HEK293 (cell line): ENCODE data around the gene MXRA8.

Experiments used
- CTCF ChIA-PET: fragments of 350-600 bp; formaldehyde crosslinking; extraction: SDS; loops from one replicate; lab custom pipeline; 2021; ENCODE audit warnings: antibody characterized with exemption; lab: Yijun Ruan, JAX
- POLR2A ChIA-PET: fragments of 300-600 bp; formaldehyde crosslinking; extraction: SDS; loops from one replicate; lab custom pipeline; 2020; ENCODE audit warnings: antibody characterized with exemption, inconsistent platforms; lab: Yijun Ruan, JAX
- H3K27ac ChIP-seq: fragments of 200-500 bp; sonication (Bioruptor generic); 2 replicates; pipeline ENCODE4 v1.5.1; 2014; ENCODE audit warnings: low read depth, low read length, control low read depth, inconsistent platforms; ENCODE audit errors: extremely low read depth
- H3K36me3 ChIP-seq, 2 experiments: fragments of 200-500 bp in 1 of 2; sonication (Bioruptor generic) in 1 of 2; 1 replicate in 1 of 2; 2 replicates in 1 of 2; pipeline ENCODE4 v1.5.1; 2014 to 2017; ENCODE audit warnings: inconsistent platforms in 2 of 2, low read length in 2 of 2; ENCODE audit not compliant: control insufficient read depth in 2 of 2, insufficient read depth in 1 of 2
- H3K4me1 ChIP-seq: fragments of 200-500 bp; sonication (Bioruptor generic); 2 replicates; pipeline ENCODE4 v1.5.1; 2014; ENCODE audit warnings: mild to moderate bottlenecking, low read length, inconsistent platforms; ENCODE audit not compliant: control insufficient read depth, insufficient read depth
- H3K4me3 ChIP-seq: 2 replicates; pipeline ENCODE4 v1.5.1; 2011; ENCODE audit warnings: low read depth, mild to moderate bottlenecking, control low read depth, low read length, moderate library complexity
- H3K9me3 ChIP-seq: fragments of 200-500 bp; sonication (Bioruptor generic); 2 replicates; pipeline ENCODE4 v1.5.1; 2014; ENCODE audit warnings: low read depth, low read length, inconsistent platforms; ENCODE audit not compliant: control insufficient read depth, insufficient read depth
- KLF7 ChIP-seq: fragments of 450-650 bp; formaldehyde crosslinking; IDR thresholded peaks from 2 replicates; pipeline ENCODE4 v1.5.1; 2016; ENCODE audit warnings: missing biosample characterization, missing genetic modification characterization, borderline replicate concordance
- KLF8 ChIP-seq: fragments of 450-650 bp; formaldehyde crosslinking; IDR thresholded peaks from 2 replicates; pipeline ENCODE4 v1.5.1; 2016; ENCODE audit warnings: missing biosample characterization, missing genetic modification characterization
- RBAK ChIP-seq: fragments of 450-650 bp; formaldehyde crosslinking; IDR thresholded peaks from 2 replicates; pipeline ENCODE4 v1.5.1; 2016; ENCODE audit warnings: missing biosample characterization, missing genetic modification characterization
- SCRT2 ChIP-seq: fragments of 450-650 bp; formaldehyde crosslinking; IDR thresholded peaks from 2 replicates; pipeline ENCODE4 v1.5.1; 2016; ENCODE audit warnings: missing biosample characterization, missing genetic modification characterization
- SP2 ChIP-seq: fragments of 450-650 bp; formaldehyde crosslinking; IDR thresholded peaks from 2 replicates; pipeline ENCODE4 v1.5.1; 2016; ENCODE audit warnings: missing biosample characterization, missing genetic modification characterization
- TRIM28 ChIP-seq: IDR thresholded peaks from 2 replicates; pipeline ENCODE4 v1.6.1; 2011; ENCODE audit warnings: low read length, control low read depth, borderline replicate concordance
- ZBTB10 ChIP-seq: fragments of 450-650 bp; formaldehyde crosslinking; IDR thresholded peaks from 2 replicates; pipeline ENCODE4 v1.5.1; 2016; ENCODE audit warnings: missing biosample characterization, missing genetic modification characterization
- ZFP69B ChIP-seq: fragments of 450-650 bp; formaldehyde crosslinking; IDR thresholded peaks from 2 replicates; pipeline ENCODE4 v1.5.1; 2016; ENCODE audit warnings: missing biosample characterization, missing genetic modification characterization
- ZNF132 ChIP-seq: fragments of 450-650 bp; formaldehyde crosslinking; IDR thresholded peaks from 2 replicates; pipeline ENCODE4 v1.5.1; 2017; ENCODE audit warnings: missing biosample characterization, missing genetic modification characterization, borderline replicate concordance
- ZNF2 ChIP-seq: fragments of 450-650 bp; formaldehyde crosslinking; IDR thresholded peaks from 2 replicates; pipeline ENCODE4 v1.5.1; 2016; ENCODE audit warnings: missing biosample characterization, missing genetic modification characterization
- ZNF266 ChIP-seq: fragments of 450-650 bp; formaldehyde crosslinking; IDR thresholded peaks from 2 replicates; pipeline ENCODE4 v1.5.1; 2016; ENCODE audit warnings: missing biosample characterization, missing genetic modification characterization, low read depth
- ZNF292 ChIP-seq: fragments of 450-650 bp; formaldehyde crosslinking; IDR thresholded peaks from 2 replicates; pipeline ENCODE4 v1.5.1; 2016; ENCODE audit warnings: low read depth, missing biosample characterization, missing genetic modification characterization, borderline replicate concordance
- ZNF501 ChIP-seq: fragments of 450-650 bp; formaldehyde crosslinking; IDR thresholded peaks from 2 replicates; pipeline ENCODE4 v1.5.1; 2016; ENCODE audit warnings: missing biosample characterization, missing genetic modification characterization
- ZNF514 ChIP-seq: fragments of 450-650 bp; formaldehyde crosslinking; IDR thresholded peaks from 2 replicates; pipeline ENCODE4 v1.5.1; 2016; ENCODE audit warnings: missing biosample characterization, missing genetic modification characterization
- ZNF529 ChIP-seq: fragments of 450-650 bp; formaldehyde crosslinking; IDR thresholded peaks from 2 replicates; pipeline ENCODE4 v1.5.1; 2017; ENCODE audit warnings: missing genetic modification characterization, missing biosample characterization; ENCODE audit not compliant: insufficient replicate concordance
- ZNF626 ChIP-seq: fragments of 450-650 bp; sonication (Bioruptor Pico); formaldehyde crosslinking; IDR thresholded peaks from 2 replicates; pipeline ENCODE4 v1.5.1; 2018; ENCODE audit warnings: missing biosample characterization, missing genetic modification characterization, inconsistent platforms
- ZNF658 ChIP-seq: fragments of 450-650 bp; formaldehyde crosslinking; IDR thresholded peaks from 2 replicates; pipeline ENCODE4; 2016; ENCODE audit warnings: missing biosample characterization, missing genetic modification characterization
- ZNF704 ChIP-seq: fragments of 450-650 bp; formaldehyde crosslinking; IDR thresholded peaks from 2 replicates; pipeline ENCODE4 v1.5.1; 2016; ENCODE audit warnings: missing biosample characterization, missing genetic modification characterization
- ZNF837 ChIP-seq: fragments of 450-650 bp; formaldehyde crosslinking; IDR thresholded peaks from 2 replicates; pipeline ENCODE4 v1.5.1; 2016; ENCODE audit warnings: missing biosample characterization, missing genetic modification characterization
- TF ChIP-seq, protein P1 (sequence below): fragments of 450-650 bp; formaldehyde crosslinking; IDR thresholded peaks from 2 replicates; pipeline ENCODE4 v1.5.1; 2016; ENCODE audit warnings: missing biosample characterization, missing genetic modification characterization, low read depth
- TF ChIP-seq, protein P2 (sequence below): fragments of 450-650 bp; formaldehyde crosslinking; IDR thresholded peaks from 2 replicates; pipeline ENCODE4 v1.5.1; 2017; ENCODE audit warnings: missing biosample characterization, missing genetic modification characterization
- TF ChIP-seq, protein P3 (sequence below): fragments of 450-650 bp; formaldehyde crosslinking; IDR thresholded peaks from 2 replicates; pipeline ENCODE4 v1.5.1; 2016; ENCODE audit warnings: missing biosample characterization, missing genetic modification characterization
- TF ChIP-seq, protein P4 (sequence below): fragments of 450-650 bp; formaldehyde crosslinking; IDR thresholded peaks from 2 replicates; pipeline ENCODE4 v1.5.1; 2016; ENCODE audit warnings: missing biosample characterization, missing genetic modification characterization, borderline replicate concordance

Gene MXRA8

DNA sequence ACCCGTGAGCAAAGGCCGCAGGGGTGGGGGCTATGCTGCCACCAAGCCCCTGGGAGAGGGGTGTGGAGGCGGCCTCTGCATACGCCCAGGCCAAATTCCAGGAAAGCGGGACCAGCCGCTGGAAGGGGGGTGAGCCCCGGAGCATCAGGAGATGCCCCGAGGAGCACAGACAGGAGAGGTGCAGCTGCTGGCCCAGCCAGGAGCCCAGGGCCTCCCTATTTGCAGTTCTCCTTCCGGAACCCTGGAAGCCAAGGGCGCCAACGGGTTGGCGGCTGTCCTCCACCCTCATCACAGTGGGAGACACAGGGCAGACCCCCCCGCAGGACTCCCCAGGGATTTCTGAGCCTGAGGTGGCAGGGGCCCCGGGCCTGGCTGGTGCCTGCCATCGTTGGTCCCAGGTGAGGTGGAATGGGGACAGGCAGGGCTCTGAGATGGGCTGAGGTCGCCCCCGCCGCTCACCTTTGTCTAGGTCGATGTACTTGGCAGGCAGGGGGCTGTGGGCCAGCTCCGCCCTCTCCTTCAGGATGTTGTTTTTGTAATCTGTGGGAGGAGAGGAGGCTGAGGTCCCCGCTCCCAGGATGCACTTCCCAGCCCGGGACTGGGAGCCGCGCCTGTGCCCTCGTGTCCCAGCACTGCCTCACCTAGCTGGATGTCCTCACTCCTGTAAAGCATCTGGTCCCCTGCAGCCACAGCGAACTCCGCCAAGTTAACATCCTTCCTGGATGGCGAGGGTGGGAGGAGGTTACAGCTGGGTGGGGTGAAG, 4.8 kb downstream of the MXRA8 start (continued):
- TF ChIP-seq, protein P1, sequence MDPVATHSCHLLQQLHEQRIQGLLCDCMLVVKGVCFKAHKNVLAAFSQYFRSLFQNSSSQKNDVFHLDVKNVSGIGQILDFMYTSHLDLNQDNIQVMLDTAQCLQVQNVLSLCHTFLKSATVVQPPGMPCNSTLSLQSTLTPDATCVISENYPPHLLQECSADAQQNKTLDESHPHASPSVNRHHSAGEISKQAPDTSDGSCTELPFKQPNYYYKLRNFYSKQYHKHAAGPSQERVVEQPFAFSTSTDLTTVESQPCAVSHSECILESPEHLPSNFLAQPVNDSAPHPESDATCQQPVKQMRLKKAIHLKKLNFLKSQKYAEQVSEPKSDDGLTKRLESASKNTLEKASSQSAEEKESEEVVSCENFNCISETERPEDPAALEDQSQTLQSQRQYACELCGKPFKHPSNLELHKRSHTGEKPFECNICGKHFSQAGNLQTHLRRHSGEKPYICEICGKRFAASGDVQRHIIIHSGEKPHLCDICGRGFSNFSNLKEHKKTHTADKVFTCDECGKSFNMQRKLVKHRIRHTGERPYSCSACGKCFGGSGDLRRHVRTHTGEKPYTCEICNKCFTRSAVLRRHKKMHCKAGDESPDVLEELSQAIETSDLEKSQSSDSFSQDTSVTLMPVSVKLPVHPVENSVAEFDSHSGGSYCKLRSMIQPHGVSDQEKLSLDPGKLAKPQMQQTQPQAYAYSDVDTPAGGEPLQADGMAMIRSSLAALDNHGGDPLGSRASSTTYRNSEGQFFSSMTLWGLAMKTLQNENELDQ (tag by site-specific recombination): no peak
- TF ChIP-seq ZNF2 (tag by site-specific recombination) (no peak), ZNF501 (no peak), ZNF292 (tag by site-specific recombination) (no peak), RBAK (no peak), SCRT2 (tag by site-specific recombination) (no peak), KLF7 (tag by site-specific recombination) (no peak)
- TF ChIP-seq, protein P2, sequence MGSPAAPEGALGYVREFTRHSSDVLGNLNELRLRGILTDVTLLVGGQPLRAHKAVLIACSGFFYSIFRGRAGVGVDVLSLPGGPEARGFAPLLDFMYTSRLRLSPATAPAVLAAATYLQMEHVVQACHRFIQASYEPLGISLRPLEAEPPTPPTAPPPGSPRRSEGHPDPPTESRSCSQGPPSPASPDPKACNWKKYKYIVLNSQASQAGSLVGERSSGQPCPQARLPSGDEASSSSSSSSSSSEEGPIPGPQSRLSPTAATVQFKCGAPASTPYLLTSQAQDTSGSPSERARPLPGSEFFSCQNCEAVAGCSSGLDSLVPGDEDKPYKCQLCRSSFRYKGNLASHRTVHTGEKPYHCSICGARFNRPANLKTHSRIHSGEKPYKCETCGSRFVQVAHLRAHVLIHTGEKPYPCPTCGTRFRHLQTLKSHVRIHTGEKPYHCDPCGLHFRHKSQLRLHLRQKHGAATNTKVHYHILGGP (tag by site-specific recombination): no peak

DNA sequence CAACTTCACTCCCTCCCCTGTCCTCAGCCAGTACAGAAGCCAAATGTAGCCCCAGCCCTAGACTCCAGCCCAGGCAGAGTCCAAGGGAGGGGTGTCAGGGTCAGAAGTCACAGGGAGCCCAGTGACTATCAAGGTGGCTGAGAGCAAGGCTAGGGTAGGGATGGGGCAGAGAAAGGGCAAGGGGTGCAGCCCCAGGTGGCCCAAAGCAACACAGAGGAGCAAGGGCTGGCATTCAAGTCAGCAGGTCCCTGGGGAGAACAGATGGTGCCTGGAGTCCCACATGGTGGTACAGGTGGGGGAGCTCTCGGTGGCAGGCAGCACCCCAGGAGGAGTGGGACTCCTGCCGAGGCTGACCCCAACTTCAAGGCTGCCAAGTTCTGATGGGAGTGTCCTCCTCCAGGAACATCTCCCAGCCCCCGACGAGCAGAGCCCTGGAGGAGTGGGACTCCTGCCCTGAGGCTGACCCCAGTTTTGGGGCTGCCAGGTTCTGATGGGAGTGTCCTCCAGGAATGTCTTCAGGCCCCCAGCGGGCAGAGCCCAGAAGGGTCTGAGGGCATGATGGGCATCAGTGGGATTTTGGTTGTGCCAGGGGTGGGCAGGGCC, 5.5 kb downstream of the MXRA8 start:
- ChIA-PET CTCF (interaction anchor here (1.0 to 2.7 kb wide), 2 partner anchors 19 to 22 kb away, joined by 4 to 15 read pairs; partner anchors contain the start of gene AURKAIP1), POLR2A (interaction anchor here (0.9 to 1.3 kb wide), 3 partner anchors 22 to 46 kb away, joined by 3 read pairs; partner anchors contain the start of genes AURKAIP1 and CCNL2)
- H3K27ac ChIP-seq: no peak overlapping the region
- TF ChIP-seq ZNF626 (tag by site-specific recombination): no peak
- TF ChIP-seq KLF8: no peak
- TF ChIP-seq ZFP69B (tag by site-specific recombination): no peak
- TF ChIP-seq ZNF704 (tag by site-specific recombination): no peak
- no peak for TF ChIP-seq SP2 (tag by site-specific recombination)
- TF ChIP-seq, protein P3, sequence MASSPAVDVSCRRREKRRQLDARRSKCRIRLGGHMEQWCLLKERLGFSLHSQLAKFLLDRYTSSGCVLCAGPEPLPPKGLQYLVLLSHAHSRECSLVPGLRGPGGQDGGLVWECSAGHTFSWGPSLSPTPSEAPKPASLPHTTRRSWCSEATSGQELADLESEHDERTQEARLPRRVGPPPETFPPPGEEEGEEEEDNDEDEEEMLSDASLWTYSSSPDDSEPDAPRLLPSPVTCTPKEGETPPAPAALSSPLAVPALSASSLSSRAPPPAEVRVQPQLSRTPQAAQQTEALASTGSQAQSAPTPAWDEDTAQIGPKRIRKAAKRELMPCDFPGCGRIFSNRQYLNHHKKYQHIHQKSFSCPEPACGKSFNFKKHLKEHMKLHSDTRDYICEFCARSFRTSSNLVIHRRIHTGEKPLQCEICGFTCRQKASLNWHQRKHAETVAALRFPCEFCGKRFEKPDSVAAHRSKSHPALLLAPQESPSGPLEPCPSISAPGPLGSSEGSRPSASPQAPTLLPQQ (tag by site-specific recombination): no peak
- TF ChIP-seq ZNF266: no peak
- TF ChIP-seq ZNF658 (tag by site-specific recombination): no peak
- TF ChIP-seq ZNF514 (tag by site-specific recombination): no peak
- peak; percentile 13; the same call in 1 of the 2 replicates for TF ChIP-seq ZBTB10
- no peak for TF ChIP-seq ZNF132 (tag by site-specific recombination)
- TF ChIP-seq, protein P4, sequence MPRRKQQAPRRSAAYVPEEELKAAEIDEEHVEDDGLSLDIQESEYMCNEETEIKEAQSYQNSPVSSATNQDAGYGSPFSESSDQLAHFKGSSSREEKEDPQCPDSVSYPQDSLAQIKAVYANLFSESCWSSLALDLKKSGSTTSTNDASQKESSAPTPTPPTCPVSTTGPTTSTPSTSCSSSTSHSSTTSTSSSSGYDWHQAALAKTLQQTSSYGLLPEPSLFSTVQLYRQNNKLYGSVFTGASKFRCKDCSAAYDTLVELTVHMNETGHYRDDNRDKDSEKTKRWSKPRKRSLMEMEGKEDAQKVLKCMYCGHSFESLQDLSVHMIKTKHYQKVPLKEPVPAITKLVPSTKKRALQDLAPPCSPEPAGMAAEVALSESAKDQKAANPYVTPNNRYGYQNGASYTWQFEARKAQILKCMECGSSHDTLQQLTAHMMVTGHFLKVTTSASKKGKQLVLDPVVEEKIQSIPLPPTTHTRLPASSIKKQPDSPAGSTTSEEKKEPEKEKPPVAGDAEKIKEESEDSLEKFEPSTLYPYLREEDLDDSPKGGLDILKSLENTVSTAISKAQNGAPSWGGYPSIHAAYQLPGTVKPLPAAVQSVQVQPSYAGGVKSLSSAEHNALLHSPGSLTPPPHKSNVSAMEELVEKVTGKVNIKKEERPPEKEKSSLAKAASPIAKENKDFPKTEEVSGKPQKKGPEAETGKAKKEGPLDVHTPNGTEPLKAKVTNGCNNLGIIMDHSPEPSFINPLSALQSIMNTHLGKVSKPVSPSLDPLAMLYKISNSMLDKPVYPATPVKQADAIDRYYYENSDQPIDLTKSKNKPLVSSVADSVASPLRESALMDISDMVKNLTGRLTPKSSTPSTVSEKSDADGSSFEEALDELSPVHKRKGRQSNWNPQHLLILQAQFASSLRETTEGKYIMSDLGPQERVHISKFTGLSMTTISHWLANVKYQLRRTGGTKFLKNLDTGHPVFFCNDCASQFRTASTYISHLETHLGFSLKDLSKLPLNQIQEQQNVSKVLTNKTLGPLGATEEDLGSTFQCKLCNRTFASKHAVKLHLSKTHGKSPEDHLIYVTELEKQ (tag by site-specific recombination): no peak
- no peak for TF ChIP-seq ZNF837 (tag by site-specific recombination)
- TF ChIP-seq TRIM28: no peak
- no peak for TF ChIP-seq ZNF529 (tag by site-specific recombination)

More for the DNA sequence above, 5.5 kb downstream of the MXRA8 start:
- Histone ChIP-seq H3K4me1 (peaks cover 7% of the 10 kb centered on the region; the same call in 1 of the 2 replicates), H3K9me3 (no peaks in the 10 kb centered on the region), H3K4me3 (no peak overlapping the region), H3K36me3 (no peaks in the 10 kb centered on the region)
